PFSK-1 (cell line): ENCODE data around the gene PAQR7.

Experiments
- FOXP2 ChIP-seq: optimal IDR thresholded peaks from 2 replicates; pipeline ENCODE3; 2011; ENCODE audit warnings: borderline replicate concordance, control low read depth, inconsistent platforms; ENCODE audit not compliant: insufficient read depth; ENCODE audit errors: extremely low read length, extremely low read depth
- POLR2AphosphoS5 ChIP-seq: IDR thresholded peaks from 2 replicates; pipeline ENCODE4 v1.6.1; 2012; ENCODE audit warnings: low read depth, mild to moderate bottlenecking, control low read depth, low read length, moderate library complexity
- SIN3A ChIP-seq: IDR thresholded peaks from 2 replicates; pipeline ENCODE4 v1.6.1; 2012; ENCODE audit warnings: mild to moderate bottlenecking, low read length, moderate library complexity, borderline replicate concordance; ENCODE audit not compliant: insufficient read depth
- TAF1 ChIP-seq: IDR thresholded peaks from 2 replicates; pipeline ENCODE4 v1.6.1; 2012; ENCODE audit warnings: low read length, control low read depth, borderline replicate concordance; ENCODE audit not compliant: insufficient read depth
- TF ChIP-seq, protein P1 (sequence below), 2 experiments: IDR thresholded peaks; 2 replicates each; pipeline versions ENCODE4 v1.6.1 to v1.8.0; 2011 to 2012; ENCODE audit warnings: low read depth in 2 of 2, low read length in 2 of 2, control low read depth in 1 of 2, inconsistent platforms in 1 of 2, mild to moderate bottlenecking in 1 of 2, moderate library complexity in 1 of 2; ENCODE audit not compliant: insufficient read depth in 1 of 2

The PAQR7 gene

GRCh38 chr1:25890239-25891034, 14.9 kb upstream of the PAQR7 start:
- TF ChIP-seq, protein P1, sequence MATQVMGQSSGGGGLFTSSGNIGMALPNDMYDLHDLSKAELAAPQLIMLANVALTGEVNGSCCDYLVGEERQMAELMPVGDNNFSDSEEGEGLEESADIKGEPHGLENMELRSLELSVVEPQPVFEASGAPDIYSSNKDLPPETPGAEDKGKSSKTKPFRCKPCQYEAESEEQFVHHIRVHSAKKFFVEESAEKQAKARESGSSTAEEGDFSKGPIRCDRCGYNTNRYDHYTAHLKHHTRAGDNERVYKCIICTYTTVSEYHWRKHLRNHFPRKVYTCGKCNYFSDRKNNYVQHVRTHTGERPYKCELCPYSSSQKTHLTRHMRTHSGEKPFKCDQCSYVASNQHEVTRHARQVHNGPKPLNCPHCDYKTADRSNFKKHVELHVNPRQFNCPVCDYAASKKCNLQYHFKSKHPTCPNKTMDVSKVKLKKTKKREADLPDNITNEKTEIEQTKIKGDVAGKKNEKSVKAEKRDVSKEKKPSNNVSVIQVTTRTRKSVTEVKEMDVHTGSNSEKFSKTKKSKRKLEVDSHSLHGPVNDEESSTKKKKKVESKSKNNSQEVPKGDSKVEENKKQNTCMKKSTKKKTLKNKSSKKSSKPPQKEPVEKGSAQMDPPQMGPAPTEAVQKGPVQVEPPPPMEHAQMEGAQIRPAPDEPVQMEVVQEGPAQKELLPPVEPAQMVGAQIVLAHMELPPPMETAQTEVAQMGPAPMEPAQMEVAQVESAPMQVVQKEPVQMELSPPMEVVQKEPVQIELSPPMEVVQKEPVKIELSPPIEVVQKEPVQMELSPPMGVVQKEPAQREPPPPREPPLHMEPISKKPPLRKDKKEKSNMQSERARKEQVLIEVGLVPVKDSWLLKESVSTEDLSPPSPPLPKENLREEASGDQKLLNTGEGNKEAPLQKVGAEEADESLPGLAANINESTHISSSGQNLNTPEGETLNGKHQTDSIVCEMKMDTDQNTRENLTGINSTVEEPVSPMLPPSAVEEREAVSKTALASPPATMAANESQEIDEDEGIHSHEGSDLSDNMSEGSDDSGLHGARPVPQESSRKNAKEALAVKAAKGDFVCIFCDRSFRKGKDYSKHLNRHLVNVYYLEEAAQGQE (IDR thresholded peaks at IDR 0.05; ENCODE audit: insufficient read depth in 1 of 2, low read depth in 2 of 2, low read length in 2 of 2) = no peak
- TF ChIP-seq POLR2AphosphoS5 (no peak), FOXP2 (no peak), SIN3A (no peak), TAF1 (no peak)

- no peak for TF ChIP-seq POLR2AphosphoS5
- TF ChIP-seq, protein P1 (IDR thresholded peaks at IDR 0.05; ENCODE audit: insufficient read depth in 1 of 2, low read depth in 2 of 2, low read length in 2 of 2) = no peak
- no peak for TF ChIP-seq TAF1
- TF ChIP-seq FOXP2 = no peak
- TF ChIP-seq SIN3A = no peak
These were observed 14.0 kb upstream of the PAQR7 start for GRCh38 chr1:25889470-25889869.

- TF ChIP-seq TAF1 (no peak), SIN3A (no peak), FOXP2 (no peak), POLR2AphosphoS5 (no peak)
- TF ChIP-seq, protein P1 (IDR thresholded peaks at IDR 0.05; ENCODE audit: insufficient read depth in 1 of 2, low read depth in 2 of 2, low read length in 2 of 2) = no peak
These were observed 13.0 kb upstream of the PAQR7 start for GRCh38 chr1:25888426-25888987.

GRCh38 chr1:25885602-25886001, 10.1 kb upstream of the PAQR7 start:
- no peak for TF ChIP-seq FOXP2
- no peak for TF ChIP-seq POLR2AphosphoS5
- no peak for TF ChIP-seq TAF1
- TF ChIP-seq, protein P1 (IDR thresholded peaks at IDR 0.05; ENCODE audit: insufficient read depth in 1 of 2, low read depth in 2 of 2, low read length in 2 of 2) = no peak
- no peak for TF ChIP-seq SIN3A
